K562 (cell line): ENCODE measurements around the gene EMP2.

Experiments
- CUX1 ChIP-seq: fragments of 200-800 bp; sonication (Bioruptor generic); IDR thresholded peaks from 2 replicates; pipeline ENCODE4 v1.6.1; 2016; ENCODE audit warnings: missing genetic modification characterization, missing compliant biosample characterization
- MTA3 ChIP-seq: fragments of 450-650 bp; formaldehyde crosslinking; IDR thresholded peaks from 2 replicates; pipeline ENCODE4 v1.6.1; 2017; ENCODE audit warnings: mild to moderate bottlenecking, borderline replicate concordance
- MYC ChIP-seq, 2 experiments: fragments of 250-450 bp in 1 of 2; sonication (Bioruptor Pico) in 1 of 2; IDR thresholded peaks; 2 replicates each; pipeline versions ENCODE4 v1.5.1 to v1.6.1; 2012 to 2021; ENCODE audit warnings: low read depth in 2 of 2, borderline replicate concordance in 1 of 2, improper control_type of control experiment in 1 of 2, low read length in 1 of 2, mild to moderate bottlenecking in 1 of 2, moderate library complexity in 1 of 2
- YY1 ChIP-seq, 3 experiments: IDR thresholded peaks; 2 replicates each; pipeline ENCODE4 v1.6.1; 2011; ENCODE audit warnings: low read length in 2 of 3, mild to moderate bottlenecking in 2 of 3, moderate library complexity in 2 of 3, borderline replicate concordance in 1 of 3, control low read depth in 1 of 3, low read depth in 1 of 3; ENCODE audit not compliant: insufficient read depth in 3 of 3, insufficient replicate concordance in 2 of 3, control insufficient read depth in 1 of 3, insufficient read length in 1 of 3; ENCODE audit errors: extremely low read depth in 1 of 3
- ZNF274 ChIP-seq: IDR thresholded peaks from 2 replicates; pipeline ENCODE4 v1.6.1; 2011; ENCODE audit warnings: low read depth, mild to moderate bottlenecking, low read length, moderate library complexity, borderline replicate concordance
- ZNF407 ChIP-seq: fragments of 450-650 bp; IDR thresholded peaks from 2 replicates; pipeline ENCODE4 v1.6.1; 2016; ENCODE audit warnings: low read depth

GRCh38 chr16:10592611-10593010, 12.2 kb upstream of the EMP2 start:
- TF ChIP-seq MTA3 (no peak), ZNF274 (no peak), YY1 (IDR thresholded peaks at IDR 0.05; ENCODE audit: borderline replicate concordance in 1 of 3, control insufficient read depth in 1 of 3, extremely low read depth in 1 of 3, insufficient read depth in 3 of 3, insufficient read length in 1 of 3, insufficient replicate concordance in 2 of 3, low read depth in 1 of 3, low read length in 2 of 3) (no peak), MYC (IDR thresholded peaks at IDR 0.05; ENCODE audit: low read depth, low read length) (no peak), MYC (CRISPR knock-in tag; IDR thresholded peaks at IDR 0.05; ENCODE audit: borderline replicate concordance, low read depth) (no peak), ZNF407 (no peak), CUX1 (no peak)
